ENCODE results near the gene HPN.

Gene HPN

DNA sequence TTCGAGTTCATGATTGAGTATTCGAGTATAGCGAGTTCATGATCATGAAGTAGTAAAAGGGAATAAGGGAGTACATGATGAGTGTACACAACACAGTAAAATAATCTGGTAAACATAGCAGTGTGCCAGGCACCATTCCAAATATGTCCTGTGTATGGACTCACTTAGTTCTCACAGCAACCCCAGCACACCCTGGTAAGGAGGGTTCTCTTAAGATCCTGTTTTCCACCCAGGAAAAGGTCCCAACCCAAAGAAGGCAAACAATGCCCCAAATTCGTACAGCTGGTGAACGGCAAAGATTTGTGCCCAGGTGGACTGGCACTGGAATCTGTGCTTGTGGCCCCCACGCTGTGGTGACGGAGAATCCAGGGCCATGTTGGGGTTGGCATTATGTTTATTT, 21.4 kb downstream of the HPN start:
- no peak for DNase-seq (ENCODE audit: low spot score)

GRCh38 chr19:35063940-35064818, 22.7 kb downstream of the HPN start:
- DNase-seq (ENCODE audit: low spot score), result peak; percentile 75

GRCh38 chr19:35065574-35065973, 24.1 kb downstream of the HPN start:
- no peak for DNase-seq (ENCODE audit: low spot score)

DNA sequence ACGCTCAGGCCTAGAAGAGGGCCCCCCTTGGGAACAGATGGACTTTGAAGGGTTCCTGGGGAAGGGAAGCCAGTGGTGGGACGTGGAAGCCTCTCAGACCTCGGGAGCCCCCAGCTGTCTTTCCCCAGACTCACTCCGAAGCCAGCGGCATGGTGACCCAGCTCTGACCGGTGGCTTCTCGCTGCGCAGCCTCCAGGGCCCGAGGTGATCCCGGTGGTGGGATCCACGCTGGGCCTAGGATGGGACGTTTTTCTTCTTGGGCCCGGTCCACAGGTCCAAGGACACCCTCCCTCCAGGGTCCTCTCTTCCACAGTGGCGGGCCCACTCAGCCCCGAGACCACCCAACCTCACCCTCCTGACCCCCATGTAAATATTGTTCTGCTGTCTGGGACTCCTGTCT, 24.6 kb downstream of the HPN start:
- no peak for DNase-seq (ENCODE audit: low spot score)

DNA sequence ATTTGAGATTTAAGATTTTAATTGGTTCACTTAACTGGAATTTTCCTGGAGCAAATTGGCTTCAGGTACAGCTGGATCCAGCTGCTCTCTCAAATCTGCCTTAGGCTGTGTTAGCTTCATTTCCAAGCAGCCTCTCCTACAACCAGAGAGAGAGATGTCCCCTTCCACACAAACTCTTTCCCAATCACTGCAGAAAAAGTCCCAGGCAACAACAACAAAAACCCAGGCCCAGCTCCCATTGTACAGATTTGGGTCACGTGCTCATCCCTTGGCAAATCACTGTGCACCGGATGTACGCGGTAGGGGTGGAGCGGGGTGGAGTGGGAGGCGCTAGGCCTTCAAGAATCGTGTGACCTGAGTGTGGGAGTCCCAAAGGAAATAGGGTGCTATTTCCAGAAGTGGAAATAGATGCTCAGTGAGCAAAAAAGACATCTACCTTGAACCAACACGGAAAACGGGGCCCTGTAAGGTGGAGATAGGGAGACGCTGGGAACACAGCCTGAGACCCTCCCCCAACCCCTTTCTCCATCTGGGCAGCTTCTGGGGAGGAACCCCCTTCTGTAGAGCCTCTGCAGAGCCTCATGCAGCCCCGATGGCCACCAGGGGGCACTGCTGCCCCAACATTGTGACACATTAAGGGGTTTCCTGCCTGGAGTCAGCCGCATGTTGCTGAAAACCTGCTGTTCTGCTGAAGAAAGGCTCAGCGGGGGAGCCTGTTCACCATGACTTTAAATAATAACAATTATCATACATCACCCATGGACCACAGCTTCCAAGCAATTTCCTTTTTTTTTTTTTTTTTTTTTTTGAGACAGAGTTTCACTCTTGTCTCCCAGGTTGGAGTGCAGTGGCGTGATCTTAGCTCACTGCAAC, 25.4 kb downstream of the HPN start:
- peak; percentile 92 for DNase-seq (ENCODE audit: low spot score)

GRCh38 chr19:35068941-35069634, 27.6 kb downstream of the HPN start:
- no peak for DNase-seq (ENCODE audit: low spot score)

DNA sequence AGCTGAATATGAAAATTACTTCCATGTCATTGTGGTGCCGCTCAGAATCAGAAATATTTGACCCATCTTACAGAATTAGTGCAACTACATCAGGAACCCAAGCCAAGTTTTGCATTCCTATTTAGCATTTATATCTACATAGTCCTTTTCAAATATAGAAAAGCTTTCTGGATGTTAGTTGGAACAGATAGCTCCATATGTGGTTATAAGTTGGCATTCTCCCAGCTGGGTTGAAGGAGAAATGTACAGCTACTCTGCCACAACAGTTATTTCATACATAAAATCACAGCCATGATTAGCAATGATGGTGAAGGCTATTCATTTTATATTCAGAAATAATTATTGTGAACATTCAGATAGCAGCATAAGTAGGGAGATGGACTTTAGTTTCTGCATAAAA, 28.2 kb downstream of the HPN start:
- no peak for DNase-seq (ENCODE audit: low spot score)

DNA sequence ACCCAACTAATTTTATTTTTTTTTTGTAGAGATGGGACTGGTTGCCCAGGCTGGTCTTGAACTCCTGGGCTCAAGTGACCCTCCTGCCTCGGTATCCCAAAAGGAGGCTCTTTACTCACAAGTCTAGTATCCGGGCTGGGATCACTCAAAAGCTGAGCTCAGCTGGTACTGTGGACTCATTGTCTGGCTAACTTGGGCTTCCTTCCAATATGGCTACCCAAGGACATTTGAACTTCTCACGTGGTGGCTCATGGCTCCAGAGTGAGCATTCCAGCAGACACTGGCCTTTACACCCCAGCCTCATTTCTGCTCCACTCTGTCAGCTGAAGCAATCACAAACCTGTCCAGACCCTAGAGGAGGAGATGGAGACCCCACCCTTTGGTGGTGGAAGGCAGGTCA, 28.9 kb downstream of the HPN start:
- no peak for DNase-seq (ENCODE audit: low spot score)

DNA sequence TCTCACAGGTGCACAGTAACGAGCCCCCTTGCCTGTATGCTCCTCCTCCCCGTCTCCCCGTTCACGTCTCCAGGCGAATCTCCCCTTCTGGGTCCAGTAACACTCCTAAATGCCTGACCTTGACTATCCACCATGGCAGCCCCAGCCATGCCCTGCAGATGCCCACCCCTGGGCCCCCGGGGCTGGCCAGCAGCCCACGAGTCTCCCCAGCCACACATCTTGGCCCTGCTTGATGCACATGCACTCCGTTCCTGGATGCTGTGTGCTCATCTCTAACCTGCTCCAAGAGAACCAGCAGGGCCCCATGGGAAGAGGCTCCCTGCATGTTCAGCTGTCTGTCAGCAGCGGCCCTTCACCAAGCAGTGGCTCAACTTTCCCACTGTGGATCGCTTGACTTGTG, 32.0 kb downstream of the HPN start:
- DNase-seq (ENCODE audit: low spot score), result no peak

- no peak for DNase-seq (ENCODE audit: low spot score)
Measured at GRCh38 chr19:35073941-35074340, 32.4 kb downstream of the HPN start.

DNA sequence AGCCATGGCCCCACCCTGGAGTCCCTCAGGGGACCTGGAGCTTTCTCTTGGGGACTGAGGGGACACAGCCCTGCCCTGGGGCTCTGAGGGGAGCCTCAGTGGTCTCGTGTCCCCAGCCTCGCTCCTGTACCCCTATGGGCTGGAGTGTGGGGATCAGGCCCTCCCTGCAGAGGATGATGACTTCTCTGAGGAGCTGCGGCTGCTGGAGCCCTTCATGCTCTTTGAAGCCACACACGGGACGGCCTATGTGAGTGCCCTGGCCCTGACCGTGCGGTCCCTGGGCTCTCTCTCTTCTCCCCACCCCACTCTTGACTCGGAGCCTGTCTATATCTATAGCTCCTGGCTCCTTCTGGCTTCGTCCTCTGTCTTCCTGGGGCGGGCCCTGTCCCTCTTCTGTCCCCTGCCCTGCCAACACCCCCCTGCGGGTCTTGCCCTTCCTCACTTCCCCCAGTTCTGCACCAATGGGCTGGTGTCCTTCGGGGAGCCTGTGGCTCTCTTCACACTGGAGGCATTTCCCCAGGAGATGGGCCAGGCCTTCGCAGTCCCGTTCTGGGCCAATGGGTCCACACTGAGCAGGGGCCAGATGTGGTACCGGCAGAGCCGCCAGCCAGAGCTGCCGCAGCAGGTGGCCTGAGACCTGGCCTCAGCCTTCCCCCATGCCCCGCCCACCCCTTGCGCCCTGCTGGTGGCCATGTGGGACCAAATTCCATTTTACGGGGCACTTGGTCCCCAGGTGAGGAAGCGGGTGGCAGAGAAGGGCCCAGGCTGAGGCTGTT, 33.1 kb downstream of the HPN start:
- DNase-seq (ENCODE audit: low spot score), result no peak

GRCh38 chr19:35075202-35076025, 33.9 kb downstream of the HPN start:
- DNase-seq (ENCODE audit: low spot score), result no peak

DNA sequence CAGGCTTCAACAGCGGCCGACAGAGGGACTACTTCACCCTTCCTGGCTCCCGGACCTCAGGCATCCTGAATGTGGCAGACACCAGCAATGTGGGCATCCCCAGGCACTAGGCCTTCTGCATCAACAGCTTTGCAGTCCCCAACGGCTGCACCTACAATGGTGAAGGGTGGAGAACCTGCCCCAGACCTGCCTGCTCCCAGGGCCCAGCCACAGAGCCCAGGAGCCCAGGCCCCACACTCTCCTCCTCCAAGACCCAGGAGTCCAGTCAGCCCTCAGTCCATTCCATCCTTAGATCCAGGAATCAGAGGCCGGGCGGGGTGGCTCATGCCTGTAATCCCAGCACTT, 34.5 kb downstream of the HPN start:
- DNase-seq (ENCODE audit: low spot score), result no peak

DNA sequence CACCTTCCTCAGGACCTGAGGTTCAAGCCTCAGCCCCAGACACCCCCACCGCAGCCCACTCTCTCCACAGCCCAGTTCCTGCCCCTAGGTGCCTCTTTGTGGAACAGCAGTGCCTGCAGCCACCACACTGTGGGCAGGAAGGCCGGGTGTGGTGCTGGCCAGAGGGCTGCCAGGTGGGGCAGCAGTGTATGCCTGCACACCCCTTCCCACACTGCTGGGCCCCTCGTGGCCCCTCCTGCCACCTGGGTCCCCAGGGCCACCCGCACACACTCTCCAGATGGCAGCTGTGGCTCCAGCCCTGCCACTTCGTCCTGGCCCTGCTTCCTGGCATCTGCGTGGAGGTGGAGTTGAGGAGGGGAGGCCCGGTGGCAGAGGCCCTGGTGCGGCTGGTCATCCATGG, 35.1 kb downstream of the HPN start:
- no peak for DNase-seq (ENCODE audit: low spot score)

GRCh38 chr19:35077411-35078223, 36.1 kb downstream of the HPN start:
- no peak for DNase-seq (ENCODE audit: low spot score)

DNA sequence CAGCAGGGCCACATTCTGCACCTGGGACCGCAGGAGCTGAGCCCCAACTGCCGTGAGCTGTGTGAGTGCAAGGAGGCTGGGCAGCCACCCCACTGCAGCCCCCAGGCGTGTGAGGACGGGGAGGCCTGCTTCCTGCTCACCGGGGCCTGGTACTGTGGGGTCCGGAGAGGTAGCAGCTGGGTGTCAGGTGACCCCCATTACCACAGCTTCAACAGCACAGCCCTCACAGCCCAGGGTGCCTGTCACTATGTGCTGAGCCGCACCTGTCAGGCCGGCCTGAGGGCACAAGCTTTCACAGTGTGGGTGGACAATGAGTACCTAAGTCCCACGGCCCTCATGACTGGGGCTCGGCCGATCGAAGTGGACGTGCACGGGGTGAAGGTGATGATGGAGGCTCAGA, 38.3 kb downstream of the HPN start:
- no peak for DNase-seq (ENCODE audit: low spot score)

- DNase-seq (ENCODE audit: low spot score), result no peak
Measured at GRCh38 chr19:35080613-35081170, 39.2 kb downstream of the HPN start.

- no peak for DNase-seq (ENCODE audit: low spot score)
Measured at GRCh38 chr19:35081201-35081600, 39.7 kb downstream of the HPN start.

GRCh38 chr19:35083691-35084508, 42.4 kb downstream of the HPN start:
- DNase-seq (ENCODE audit: low spot score), result no peak
